Stimulated activated CD8-positive, alpha-beta memory T cell treated with anti-CD3 and anti-CD28 coated beads, Interleukin-12 subunit alpha, Interleukin-12 subunit beta, amount 100 ng/mL, for 4 hours (primary cell): ENCODE data around the gene TRIM62.
"Not testable (repeated sequence)": the region's sequence is repeated elsewhere in the genome, so short reads cannot be mapped to it uniquely, and the experiment has no call there.

Experiments used
- DNase-seq: peaks from one replicate; pipeline ENCODE4 v3.0.0-alpha.2; 2020; ENCODE audit warnings: low read depth

TRIM62 gene

GRCh38 chr1:33132549-33132948, 49.3 kb downstream of the TRIM62 start:
- DNase-seq = no peak

DNA sequence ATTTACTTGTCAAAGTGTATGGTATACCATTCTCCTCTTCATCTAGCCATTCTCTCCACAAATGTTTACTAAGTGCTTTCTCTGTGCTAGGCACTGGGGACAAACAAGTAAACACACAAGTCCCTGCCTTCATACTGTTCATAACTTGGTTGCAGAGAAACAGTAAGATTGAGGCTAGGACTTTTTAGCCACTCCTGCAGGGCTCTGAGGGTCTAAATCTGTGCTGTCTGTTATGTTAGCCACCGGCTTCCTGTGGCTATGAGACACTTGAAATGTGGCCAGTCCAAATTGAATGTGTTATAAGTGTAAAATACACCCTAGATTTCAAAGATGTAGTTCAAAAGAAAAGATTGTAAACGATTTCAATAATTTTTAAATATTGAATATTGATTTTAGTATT, 50.7 kb downstream of the TRIM62 start:
- DNase-seq = no peak

GRCh38 chr1:33130297-33130696, 51.5 kb downstream of the TRIM62 start:
- no peak for DNase-seq

DNA sequence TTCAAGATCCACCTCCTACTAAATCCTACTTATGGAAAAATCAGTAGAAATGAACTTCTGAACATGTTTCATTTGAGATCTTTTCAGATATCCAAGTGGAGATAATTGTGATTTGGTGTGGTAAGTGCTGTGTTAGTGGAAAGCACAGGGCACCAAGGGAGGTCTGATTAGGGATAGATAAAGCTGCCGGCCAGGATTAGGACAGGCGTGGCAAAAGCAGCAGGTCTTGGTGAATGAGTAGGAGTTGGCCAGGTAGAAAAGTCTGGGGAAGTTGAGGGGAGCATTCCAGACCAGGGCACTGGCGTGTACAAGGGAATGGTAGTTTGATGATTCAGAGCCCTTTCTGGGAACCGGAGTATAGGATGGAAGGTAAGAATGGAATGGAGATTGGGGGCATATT, 53.1 kb downstream of the TRIM62 start:
- DNase-seq = no peak

GRCh38 chr1:33127001-33127823, 54.6 kb downstream of the TRIM62 start:
- peak; percentile 98 for DNase-seq

DNA sequence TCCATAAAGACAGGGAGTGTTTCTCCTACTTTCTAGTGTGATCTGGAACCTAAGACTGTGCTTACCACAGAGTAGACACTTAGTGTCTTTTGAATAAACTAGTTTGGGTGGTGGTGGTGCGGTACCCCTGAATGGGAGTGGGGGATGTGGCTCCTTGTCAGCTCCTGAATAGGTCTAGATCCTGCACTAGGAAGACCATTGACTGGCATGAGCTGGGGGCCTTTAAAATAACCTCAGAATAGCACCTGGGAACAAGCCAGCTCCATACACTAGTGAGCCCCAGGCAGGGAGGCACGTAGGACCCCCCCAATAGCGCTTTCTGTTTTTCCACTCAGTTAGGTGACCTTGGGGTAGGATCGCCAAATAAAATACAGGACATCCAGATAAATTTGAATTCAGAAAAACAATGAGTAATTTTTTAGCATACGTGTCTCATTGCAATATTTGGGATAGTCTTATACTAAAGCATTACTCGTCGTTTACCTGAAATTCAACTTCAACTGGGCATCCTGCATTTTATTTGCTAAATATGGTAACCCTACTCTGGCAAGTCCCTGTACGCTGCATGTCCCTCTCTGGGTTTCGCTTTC, 55.3 kb downstream of the TRIM62 start:
- no peak for DNase-seq

- not testable (repeated sequence) for DNase-seq
Measured at GRCh38 chr1:33124647-33125046, 57.2 kb downstream of the TRIM62 start.

DNA sequence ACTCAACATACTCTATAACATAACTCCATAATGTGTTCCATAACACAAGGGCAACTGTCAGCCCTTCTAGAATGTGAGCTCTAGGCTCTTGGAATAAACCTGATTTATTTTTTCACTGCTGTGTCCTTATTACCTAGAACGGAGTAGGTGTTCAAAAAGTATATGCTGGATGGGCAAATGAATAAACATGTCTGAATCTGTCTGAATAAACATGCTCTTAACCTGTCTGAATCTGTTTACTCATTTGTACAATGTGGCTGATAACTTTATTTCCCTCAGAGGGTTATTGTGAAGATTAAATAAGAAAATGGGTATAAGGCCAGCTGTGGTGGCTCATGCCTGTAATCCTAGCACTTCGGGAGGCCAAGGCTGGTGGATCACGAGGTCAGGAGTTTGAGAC, 58.6 kb downstream of the TRIM62 start:
- no peak for DNase-seq

- DNase-seq = no peak
Measured at GRCh38 chr1:33122483-33123178, 59.2 kb downstream of the TRIM62 start.

GRCh38 chr1:33121728-33122127, 60.1 kb downstream of the TRIM62 start:
- DNase-seq = no peak

DNA sequence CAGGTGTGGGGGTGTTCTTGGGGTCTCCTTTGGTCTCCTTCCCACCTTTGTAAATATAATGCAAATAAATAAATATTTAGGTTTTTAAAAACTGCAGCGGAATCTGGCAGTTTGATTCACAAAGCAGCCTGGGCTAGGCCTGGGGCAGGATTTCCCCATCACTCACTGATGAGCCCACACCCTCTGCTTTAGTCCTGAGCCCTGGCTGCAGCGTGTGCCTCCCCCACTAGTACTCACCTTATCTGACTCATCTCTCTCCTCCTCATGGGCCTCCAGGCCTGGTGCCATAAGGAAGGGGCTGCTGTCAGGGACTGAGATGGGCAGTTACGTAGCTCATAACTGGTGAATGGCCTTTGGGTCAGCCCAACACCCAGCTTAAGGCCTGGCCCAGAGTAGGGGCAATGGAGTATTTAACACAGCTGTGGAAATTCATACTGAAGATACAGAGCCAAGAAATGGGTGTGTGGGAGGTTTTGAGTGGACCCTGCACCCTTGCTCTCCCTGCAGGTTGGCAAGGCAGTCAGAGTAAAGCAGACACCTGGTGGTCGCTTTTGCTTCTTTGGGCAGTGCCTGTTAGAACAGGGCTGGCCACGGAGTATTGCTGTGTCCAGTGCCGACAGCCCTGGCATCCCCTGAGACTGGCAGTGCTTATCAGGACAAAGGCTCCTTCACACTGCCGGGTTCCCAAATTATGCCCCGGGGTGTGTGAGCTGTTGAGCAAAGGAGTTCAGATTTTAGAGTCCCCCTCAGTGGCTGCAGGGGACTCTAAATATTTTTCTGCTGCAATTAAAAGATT, 61.2 kb downstream of the TRIM62 start:
- DNase-seq = no peak

- DNase-seq = no peak
Measured at GRCh38 chr1:33119532-33120217, 62.2 kb downstream of the TRIM62 start.

DNA sequence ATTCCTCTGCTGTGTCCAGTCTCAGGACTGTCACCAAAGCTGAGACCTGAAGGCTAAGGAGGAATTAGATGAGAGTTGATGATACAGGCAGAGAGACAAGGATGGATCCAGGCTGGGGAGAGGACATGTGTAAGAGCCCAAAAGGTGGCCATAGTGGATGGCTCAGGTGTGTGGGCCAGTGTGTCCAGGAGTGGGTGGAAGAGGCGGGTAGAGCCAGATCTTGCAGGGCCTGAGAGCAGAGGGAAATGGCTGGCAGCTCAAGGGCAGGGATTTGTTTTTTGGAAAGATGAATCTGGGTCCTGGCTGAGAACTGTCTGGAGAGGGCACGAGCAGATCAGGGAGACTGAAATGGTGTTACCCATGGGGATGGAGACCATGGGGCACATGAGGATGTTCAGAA, 62.8 kb downstream of the TRIM62 start:
- DNase-seq = no peak

DNA sequence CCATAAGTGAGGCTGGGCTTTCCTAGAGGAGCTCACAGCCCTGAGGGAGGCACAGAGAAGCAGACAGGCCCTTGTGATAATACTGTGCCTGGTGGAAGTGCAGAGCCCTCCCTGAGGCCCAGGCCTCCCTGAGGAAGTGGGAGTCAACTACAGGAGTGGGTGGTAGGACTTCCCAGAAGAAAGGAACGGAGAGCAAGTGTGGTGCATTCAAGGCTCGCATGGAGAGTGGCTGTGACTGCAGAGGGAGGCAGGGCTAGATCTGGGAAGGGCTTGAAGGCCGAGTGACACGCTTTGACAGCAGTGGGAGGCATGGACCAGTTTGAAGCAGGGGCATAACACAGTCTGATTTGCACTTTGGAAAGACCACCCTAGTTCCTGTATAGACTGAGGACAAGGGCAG, 63.6 kb downstream of the TRIM62 start:
- DNase-seq = no peak

GRCh38 chr1:33117440-33118085, 64.3 kb downstream of the TRIM62 start:
- no peak for DNase-seq

GRCh38 chr1:33111965-33112364, 69.9 kb downstream of the TRIM62 start:
- no peak for DNase-seq

DNA sequence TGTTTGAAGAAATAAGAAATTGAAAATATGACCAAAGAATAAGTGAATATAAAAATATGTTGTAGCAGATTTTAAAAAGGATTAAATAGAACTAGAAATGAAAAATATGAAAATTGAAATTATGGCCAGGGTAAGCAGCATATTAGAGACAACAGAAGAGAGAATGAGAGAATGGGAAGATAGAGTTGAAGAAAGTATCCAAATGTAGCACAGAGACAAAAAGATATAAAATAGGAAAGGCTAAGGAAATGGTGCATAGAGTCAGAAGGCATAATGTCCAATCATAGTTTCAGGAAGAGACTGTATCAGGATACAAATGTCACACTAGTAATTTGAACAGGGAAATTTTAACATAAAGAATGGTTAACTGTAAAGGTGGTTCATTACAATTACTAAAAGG, 71.4 kb downstream of the TRIM62 start:
- no peak for DNase-seq

GRCh38 chr1:33100119-33100415, 81.8 kb downstream of the TRIM62 start:
- not testable (repeated sequence) for DNase-seq

- DNase-seq = peak; percentile 27
Measured at GRCh38 chr1:33099290-33100118, 82.3 kb downstream of the TRIM62 start.

- DNase-seq = no peak
Measured at GRCh38 chr1:33098371-33098770, 83.5 kb downstream of the TRIM62 start.

DNA sequence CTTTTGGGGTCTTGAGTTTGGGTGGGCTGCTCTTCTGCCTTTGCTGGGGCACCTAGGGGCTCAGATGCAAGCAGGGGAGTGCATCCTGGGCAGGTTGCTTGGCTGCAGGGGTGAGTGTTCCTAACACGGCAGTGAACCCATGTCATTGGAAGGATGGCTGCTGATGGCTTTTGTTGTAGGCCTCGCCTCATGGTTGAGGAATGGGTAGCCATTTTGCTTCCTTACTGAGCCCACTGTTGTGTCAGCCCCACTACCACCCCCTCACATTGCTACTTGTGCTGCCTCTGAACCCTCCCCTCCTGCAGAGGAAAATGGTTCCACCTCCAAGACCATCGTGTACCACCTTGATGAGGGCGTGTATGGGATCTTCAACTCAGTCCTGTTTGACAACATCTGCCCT, 84.1 kb downstream of the TRIM62 start:
- no peak for DNase-seq
